Effector CD4-positive, alpha-beta T cell (primary cell): ENCODE measurements around the gene C15orf61.

Source experiments
- DNase-seq: peaks from one replicate; pipeline ENCODE4 v3.0.0-alpha.2; 2020
- total RNA-seq: gene quantifications from one replicate; lab custom pipeline; 2026; lab: John Stamatoyannopoulos, UW

C15orf61 gene
- 10.1 reads per million, percentile 32 among the genes with 10 or more reads in this experiment for total RNA-seq

DNA sequence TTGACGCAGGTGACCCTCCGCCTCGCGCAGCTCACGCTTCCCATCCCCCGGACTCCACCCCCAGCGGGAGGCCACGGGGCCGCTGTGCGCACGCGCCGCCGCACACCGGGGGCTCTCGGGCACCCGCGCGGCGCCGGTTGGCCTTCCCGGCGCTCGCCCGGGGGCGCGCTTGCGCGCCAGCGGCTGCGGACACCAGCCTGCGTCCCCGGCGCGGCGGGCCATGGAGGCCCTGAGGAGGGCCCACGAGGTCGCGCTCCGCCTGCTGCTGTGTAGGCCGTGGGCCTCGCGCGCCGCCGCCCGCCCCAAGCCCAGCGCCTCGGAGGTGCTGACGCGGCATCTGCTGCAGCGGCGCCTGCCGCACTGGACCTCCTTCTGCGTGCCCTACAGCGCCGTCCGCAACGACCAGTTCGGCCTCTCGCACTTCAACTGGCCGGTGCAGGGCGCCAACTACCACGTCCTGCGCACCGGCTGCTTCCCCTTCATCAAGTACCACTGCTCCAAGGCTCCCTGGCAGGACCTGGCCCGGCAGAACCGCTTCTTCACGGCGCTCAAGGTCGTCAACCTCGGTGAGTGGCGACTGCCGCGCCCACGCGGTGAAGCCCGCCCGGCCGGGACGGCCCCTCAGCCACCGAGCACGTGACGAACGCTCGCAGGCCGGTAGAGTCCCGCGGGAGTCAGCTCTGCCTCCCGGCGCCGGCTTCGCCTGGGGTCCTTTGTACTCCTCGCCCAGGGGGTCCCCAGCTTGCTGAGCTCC is at the start of gene C15orf61:
C15orf61 (plus strand) TSS at position 103 of the 754 bp plus-strand sequence; CDS start at position 221, 118 bp downstream.
- DNase-seq, result peak; percentile 77

DNA sequence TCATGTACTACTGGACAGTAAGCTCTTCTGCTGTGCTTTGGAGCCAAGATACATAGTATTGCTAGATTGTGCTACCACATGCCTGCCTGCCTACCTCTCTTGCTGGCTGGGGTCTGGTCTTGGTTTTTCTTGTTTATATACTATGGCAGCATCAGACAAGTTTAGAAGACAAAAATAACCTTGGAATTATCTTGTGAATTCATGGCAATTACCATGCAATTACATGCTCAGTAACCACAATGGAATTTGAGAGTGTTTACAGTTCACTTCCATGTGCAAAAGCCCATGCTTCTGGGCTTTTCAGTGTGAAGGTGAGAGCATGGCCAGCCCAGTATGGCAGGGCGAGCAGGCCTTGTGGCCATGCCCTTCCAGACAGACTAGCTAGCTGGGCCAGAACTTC is 48.0 kb upstream of the C15orf61 start:
- no peak for DNase-seq

DNA sequence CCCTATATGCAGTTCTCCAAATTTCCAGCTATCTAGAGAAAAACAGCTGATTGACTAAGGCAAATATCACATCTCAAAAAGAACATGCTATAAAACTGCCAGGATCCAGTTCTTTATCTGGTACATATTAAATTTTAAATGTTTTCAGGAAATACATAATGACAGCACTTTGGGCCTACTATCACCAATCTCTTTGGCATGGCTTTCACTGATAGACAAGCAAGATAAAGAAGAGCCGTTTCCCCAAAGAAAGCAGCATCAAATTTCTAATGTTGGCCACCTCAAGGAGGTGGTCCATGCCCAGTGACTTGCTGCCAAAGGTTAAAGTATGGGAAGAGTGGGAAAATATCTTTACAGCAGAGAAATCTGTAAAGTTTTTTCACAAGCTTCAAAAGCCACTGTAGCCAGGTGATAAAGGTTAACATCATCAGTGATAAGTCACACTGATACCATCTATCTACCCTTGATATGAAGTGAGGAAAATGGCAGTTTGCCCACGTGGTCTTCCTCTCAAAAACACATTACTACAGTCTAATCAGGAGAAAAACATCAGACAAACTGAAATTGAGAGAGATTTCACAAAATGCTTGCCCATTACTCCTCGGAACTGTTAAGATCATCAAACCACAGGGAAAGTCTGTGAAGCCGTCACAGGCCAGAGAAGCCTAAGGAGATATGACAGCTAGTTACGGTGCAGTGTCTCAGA is 46.4 kb upstream of the C15orf61 start:
- no peak for DNase-seq

DNA sequence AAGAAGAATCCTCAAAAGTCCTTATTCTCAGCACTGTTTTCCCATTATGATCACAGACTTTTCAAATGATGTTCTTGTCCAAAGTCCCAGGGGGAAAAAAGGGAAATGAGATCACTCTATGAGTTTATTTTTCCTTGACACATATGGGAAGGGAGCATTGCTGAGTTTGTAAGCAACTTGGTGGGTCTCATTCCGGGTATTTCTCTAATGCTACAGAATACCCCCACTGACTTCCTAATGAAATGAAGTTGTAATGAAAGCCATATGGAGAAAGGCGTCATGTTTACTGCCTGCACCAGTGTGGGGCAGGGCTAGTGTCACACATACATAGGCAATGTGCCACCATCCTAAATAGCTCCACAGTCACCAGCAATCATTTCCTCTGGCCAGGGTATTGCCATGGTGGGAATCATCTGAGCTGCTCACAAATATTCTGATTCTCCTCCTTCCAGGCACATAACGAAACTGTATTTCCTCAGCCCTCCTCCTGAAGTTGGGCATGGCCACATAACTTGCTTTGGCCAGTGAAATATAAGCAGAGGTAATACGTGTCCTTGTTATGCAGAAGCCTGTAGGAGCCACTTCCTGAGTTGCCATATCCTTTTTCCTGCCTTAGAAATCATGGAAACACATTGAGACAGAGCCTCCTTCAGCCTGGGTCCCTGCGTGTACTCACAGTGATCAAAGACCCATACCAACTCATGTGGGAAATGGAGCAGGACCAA is 41.0 kb upstream of the C15orf61 start:
- no peak for DNase-seq

DNA sequence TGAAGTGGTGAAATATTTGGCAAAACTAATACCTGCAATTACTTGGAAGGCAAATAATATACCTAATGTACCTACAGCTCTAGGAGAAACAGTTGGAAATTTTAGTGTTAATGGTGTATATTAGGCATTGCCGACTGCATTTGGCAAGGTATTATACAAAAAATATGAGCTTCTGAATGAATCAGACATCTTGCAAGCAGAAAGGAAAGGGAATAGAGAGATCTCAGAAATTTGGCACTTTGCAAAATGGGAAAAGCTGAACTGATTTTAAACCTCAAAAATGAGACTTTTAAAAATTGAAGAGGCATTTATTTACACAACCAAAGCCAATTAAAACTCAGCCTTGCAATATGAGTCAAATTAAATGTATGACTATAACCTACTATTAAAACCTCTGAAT is 40.2 kb upstream of the C15orf61 start:
- DNase-seq, result no peak

DNA sequence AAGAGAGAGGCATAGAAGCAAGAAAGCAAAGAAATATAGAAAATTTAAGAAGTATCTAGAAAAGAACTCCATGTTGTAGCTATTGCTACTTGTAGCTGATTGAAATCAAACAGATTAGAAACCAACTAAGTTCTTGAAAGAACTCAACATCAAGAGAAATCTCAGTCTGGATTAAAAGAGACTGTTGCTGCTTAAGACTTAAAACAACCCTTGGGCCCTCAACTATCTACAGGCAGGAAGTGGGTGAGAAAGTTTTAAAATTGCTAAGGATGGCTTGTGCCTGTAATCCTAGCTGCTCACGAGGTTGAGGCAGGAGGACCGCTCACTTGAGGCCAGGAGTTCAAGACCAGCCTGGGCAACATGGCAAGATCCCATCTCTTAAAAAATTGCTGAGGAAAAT is 39.3 kb upstream of the C15orf61 start:
- no peak for DNase-seq

DNA sequence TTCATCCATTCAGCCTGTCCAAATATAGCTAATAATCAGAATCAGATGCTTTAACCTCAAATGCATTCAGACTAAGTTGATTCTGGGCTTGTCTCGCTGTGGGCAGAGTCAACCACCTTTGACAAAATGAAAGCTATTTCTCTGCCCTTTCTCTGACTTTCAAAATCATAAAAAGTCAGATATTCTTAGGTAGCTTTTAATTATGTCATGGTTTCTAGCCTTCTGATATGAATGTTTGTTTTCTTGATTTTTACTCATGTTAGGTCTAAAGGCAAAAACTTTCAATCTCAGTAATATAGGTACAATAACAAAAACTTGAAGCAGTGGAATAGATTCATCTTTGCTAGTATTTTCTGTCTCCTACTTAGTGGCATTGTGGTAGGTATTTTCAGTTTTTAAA is 25.3 kb upstream of the C15orf61 start:
- no peak for DNase-seq

DNA sequence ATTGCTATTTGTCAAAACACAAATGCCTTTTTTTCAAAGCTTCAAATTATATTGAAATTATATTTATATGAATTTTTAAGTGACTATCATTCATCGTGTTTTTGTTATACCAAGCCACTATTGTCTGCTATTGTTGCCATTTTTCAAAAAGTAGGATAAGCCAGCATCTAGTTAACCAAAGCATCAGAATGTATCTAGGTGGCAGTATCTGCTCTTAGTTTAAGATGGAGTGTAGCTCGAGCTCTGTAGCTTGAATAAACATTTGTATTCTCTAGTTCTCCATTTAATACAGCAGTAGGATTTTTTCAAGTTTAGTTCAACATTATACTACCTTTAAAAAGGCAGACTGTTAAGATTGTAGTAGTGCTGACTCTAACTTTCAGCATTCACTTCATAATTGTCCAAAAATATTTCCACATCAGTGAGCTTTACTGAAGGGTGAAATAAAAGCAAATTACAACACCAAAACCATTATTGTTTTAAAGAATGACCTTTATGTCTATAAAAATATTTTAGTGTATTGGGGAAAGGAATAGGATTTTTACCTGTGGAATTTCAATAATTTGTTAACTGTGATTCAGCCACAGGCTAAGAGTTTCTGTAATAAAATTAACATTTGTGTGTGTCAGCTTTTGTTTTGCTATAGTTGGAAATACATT is 19.6 kb upstream of the C15orf61 start:
- DNase-seq, result no peak

DNA sequence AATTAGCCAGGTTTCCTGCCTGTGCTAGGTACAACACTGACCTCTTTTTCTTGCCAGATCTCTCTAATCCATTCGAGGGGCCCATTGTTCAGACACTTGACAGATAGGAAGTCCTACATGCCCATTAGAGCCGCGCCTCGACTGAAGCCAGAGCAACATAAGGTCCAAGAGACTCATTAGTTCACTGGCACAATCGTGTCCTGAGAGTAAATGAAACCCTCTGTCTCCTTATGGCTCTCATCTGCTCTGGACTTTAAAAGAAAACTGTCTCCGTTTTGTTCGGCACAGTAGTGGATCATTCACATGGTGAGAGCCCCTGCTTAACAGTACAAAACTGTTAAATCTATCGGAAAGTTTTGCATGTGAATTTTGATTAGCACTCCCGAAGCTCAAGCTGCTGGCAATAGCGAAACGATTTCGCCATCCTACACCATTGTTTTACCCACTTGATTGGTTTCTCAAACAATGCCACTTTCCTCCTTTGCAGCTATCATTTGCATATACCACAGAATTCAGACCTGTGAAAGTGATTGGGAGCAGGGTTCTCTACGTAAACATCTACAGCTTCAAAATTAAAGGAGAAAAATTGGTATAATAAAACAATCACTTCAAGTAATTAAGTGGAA is 19.0 kb upstream of the C15orf61 start:
- no peak for DNase-seq

DNA sequence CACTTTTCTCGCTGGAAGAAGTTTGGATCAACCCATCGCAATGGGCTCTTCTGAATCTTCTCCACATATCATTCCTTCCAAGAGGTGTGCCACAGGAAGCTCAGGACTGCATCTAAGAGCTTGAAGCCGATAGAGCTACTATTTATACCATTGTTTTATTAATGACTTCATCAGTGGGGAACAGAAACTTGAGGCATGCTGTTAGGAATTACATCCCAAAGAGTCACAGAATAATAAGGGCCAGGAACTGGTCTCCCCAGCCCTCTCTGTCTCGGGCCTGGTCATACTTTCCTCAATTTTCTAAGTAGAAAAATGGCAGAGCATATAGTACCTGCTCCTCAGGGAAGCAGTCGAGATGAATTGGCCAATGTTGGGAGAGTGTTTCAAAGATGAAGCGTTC is 16.9 kb upstream of the C15orf61 start:
- no peak for DNase-seq

DNA sequence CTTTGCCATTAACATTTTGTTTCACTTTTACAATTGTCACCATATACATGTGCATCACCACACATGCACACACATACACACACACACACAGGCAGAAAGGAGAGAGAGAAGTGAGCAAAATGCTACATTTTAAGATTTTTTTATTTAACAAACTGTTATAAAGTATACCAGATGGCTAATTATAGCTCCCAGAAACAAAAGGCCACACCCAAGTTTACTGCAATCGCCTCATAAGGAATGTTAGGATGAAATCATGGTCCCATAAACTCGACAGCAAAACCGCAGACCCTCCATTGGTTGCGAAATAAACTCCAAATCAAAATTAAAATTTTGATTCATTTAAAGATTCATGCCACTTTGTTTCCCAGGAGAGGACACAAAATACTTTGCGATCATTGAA is 16.1 kb upstream of the C15orf61 start:
- DNase-seq, result no peak

DNA sequence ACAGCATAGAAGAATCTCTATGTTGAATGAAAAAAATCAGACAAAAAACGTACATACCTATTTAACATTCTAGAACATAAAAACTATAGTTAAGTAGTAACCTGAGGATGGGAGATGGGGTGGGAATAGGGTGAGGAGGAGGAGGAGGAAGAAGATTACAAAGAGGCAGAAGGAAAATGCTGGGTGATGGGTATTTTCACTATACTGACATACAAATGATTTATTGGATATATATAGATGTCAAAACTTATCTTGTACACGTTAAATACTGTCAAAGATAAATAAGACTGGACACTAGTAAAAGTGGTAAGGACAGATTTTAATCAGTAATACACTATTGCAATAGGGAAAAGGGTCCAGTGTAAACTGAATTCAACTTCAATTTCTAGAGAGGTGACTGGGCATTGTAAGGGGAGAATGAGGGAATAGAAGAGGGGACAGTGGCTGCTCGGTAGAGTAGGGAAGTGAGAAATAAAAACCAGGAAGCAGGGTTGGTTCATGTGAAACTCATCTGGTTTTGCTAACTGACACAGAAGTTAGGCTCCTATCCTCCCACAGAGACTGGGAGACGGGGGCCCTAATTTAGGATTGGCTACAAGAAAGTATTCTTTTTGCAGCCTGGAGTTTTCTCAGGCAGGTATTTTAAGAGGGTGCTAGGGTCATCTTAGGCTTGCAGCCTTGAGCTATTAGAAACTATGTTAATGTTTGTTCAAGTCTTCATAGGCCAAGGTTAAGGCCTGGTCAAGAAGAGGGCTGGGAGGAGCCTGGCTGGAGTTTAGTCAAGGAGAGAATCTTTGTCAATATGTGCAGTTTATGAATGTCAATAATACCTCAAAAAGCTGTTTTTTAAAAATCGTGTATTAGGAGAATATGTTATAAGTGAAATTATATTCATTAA is 15.0 kb upstream of the C15orf61 start:
- no peak for DNase-seq

DNA sequence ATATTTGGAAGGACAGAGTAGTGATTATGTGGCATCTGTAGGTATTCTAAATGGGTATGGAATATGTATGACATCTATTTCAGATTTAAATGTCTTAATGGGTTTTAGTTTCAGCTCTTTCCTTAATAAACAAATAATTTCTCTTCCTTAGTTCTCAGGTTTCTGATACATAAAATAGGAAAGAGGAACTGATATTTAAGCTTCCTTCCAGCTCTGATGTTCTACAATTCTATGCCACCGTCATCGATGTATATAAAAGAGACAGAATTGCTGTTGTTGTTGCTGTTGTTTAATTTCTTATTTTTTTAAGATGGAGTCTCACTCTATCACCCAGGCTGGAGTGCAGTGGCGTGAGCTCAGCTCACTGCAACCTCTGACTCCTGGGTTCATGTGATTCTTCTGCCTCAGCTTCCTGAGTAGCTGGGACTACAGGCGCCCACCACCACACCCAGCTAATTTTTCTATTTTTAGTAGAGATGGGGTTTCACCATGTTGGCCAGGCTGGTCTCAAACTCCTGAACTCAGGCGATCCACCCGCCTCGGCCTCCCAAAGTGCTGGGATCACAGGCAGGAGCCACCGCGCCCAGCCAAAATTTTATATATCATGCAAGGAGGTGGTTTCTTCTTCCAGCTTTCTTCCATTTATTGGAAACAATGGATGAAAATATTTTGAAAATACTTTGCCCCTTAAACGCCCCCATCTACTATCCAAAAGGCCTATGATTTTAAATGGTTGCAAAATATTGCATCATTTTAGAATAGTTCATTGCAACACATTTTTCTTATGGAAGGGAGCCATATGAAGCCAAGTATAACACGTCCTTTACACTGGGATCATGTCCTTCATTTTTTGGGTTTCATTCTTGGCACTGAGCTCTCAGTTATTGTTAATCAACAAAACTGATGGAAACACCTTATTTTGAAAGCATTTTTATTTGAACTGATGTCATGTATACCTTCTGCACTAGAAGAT is 13.9 kb upstream of the C15orf61 start:
- DNase-seq, result no peak

DNA sequence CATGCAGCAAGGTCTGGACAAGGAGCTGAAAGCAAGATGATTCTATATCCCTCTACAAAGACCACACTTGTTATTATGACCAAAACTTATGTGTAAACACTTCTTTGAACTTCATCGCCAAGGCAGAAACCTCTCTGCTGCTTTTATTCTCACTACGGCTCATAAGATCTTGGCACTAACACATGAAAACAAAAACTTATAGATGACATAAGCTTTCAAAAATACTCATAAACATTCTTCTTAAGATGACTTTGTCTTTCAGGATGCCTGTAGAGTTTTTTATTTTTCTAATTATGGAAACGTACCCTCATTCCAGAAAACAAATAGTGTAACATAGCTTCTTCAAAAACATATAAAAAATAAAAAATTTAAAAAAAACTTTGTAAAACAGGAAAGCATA is 12.5 kb upstream of the C15orf61 start:
- no peak for DNase-seq

DNA sequence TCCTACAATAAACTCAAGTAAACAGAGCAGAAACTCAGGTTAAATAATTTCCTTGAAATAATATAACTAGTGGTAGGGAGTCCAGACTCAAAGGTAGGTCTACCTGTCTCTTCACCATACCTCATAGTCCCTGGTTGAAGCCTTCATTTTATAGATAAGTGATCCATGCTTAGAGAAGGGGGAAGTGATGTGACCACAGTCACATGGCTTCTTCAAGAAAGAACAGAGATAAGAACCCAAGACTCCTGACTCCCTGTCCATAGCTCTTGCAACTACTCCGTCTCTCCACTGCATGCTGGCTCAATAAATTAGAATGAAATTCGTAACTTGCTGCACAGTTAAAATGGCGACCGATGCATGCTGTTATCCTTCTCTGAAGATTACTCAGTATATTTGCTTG is 11.0 kb upstream of the C15orf61 start:
- no peak for DNase-seq

DNA sequence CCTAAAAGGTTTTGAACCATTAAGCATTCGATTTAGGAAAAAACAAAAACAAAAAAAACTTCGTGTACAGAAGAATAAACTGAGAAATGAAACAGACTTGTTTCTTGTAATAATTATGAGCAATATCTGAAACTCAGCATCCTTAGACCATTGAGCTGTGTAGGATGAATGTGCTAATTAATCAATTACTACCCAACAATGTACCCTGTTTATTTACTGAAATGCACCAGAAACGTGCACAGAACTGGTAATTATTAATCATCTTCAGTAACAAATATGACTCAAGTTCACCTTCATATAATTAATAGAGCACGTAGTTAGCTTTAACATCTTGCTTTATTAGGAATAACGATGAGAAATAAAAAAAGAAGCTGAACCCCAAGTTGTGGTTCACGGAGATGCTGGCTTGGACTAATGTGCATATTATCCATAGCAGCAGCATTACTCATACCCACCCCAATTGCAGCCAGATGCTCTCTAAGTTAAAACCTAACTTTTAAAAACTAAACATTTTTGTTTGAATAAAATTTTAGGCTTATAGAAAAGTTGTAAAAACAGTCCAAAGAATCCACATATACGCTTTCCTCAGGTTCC is 10.2 kb upstream of the C15orf61 start:
- no peak for DNase-seq

DNA sequence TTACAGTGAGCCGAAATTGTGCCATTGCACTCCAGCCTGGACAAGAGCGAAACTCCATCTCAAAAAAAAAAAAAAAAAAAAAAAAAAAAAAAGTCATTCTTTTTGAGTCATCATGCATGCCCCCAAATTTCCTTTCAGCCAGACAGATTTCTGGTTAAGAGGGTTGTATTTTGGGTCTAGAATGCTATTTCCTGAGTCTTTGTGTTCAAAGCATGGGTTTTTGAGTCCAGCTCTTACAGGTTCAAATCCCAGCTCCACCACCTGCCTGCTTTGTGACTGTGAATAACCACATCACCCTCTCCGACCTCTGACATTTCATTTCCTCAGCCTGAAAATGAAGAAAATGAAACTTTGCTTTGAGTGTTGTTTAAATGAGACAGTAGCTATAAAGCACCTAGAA is 9.3 kb upstream of the C15orf61 start:
- no peak for DNase-seq

DNA sequence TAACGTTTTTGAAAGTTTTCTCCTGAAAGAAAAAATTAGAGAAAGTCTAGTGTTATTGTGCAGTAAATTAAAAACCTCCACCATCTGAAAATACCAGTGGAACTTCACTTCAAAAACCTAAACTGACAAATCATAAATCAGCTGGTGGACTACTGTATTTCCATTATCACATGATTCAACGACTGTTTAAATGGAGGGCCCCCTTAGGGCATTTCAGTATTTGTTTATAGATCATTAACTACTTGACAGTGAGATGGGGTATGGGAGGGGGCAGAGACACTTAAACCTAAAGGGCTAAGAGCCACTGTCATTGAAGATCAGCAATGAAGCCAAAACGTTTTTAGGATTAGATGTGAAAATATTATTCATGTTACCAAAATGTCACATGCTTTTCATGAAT is 8.8 kb upstream of the C15orf61 start:
- DNase-seq, result no peak

DNA sequence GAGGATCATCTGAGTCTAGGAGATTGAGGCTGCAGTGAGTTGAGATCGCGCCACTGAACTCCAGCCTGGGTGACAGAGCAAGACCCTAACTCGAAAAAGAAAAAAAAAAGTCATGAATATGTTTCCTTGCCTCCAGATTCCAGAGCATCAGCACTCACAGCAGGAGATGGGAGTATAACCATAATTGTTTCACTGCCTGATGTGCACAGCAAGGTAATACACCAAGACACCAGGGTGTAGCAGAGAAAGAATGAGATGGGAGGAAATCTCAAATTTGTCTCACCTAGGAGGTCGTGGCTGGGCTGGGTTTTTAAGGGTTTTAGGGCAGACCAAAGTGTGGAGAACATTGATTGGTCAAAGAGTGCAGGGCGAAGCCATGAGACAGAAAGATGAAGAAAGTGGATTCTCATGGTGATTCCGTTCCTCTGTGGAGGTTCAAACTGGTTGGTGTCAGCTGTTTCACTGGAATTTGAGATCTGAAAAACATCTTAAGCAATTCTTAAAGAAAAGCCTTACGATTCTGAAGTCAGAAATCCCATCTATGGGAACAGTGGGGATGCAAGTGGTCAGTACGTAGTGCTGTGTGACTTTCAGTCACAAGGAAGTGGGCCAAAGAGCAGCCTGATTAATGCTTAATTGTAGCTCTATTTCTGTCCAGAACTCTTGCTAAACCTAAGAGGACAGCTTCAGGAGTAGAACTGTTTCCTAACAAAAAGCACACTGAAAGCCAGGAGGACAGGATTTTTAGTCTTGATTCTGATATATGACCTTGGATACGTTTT is 7.8 kb upstream of the C15orf61 start:
- DNase-seq, result no peak
